HepG2 (cell line): ENCODE results near the gene HOXA7. TPM values are rescaled to one million over a fixed set of nuclear protein-coding genes. Genes with fewer than 3 reads are reported as not detected.

Source experiments
- E2F5 ChIP-seq: sonication (generic); formaldehyde crosslinking; conservative IDR thresholded peaks from 2 replicates; pipeline ENCODE4 v1.4.0; 2020; ENCODE audit warnings: missing genetic modification reagents
- FOXA1 ChIP-seq, 2 experiments: fragments of 450-650 bp in 1 of 2; sonication (generic) in 1 of 2; formaldehyde crosslinking in 1 of 2; IDR thresholded peaks; 2 replicates each; pipeline versions ENCODE4 v1.4.0 to v1.6.1; 2016 to 2020; ENCODE audit warnings: missing genetic modification reagents in 1 of 2
- GATAD2A ChIP-seq: IDR thresholded peaks from 2 replicates; pipeline ENCODE4 v1.6.1; 2016
- HNRNPUL1 ChIP-seq: fragments of 200-400 bp; formaldehyde crosslinking; IDR thresholded peaks from 2 replicates; pipeline ENCODE4 v1.6.1; 2017; ENCODE audit warnings: low read depth, mild to moderate bottlenecking, low read length, moderate library complexity
- KDM5B ChIP-seq: sonication (generic); formaldehyde crosslinking; IDR thresholded peaks from 2 replicates; pipeline ENCODE4 v1.4.0; 2020; ENCODE audit warnings: missing genetic modification reagents, mild to moderate bottlenecking, borderline replicate concordance
- NPAS2 ChIP-seq: sonication (generic); formaldehyde crosslinking; IDR thresholded peaks from 2 replicates; pipeline ENCODE4 v1.8.0; 2022; ENCODE audit warnings: mild to moderate bottlenecking, missing genetic modification reagents, borderline replicate concordance
- POLR2G ChIP-seq: fragments of 200-400 bp; formaldehyde crosslinking; IDR thresholded peaks from 2 replicates; pipeline ENCODE4 v1.6.1; 2018; ENCODE audit warnings: mild to moderate bottlenecking, low read depth, low read length, moderate library complexity
- SALL2 ChIP-seq: sonication (generic); formaldehyde crosslinking; IDR thresholded peaks from 2 replicates; pipeline ENCODE4 v1.8.1; 2023; ENCODE audit warnings: mild to moderate bottlenecking, missing genetic modification reagents, inconsistent platforms
- SAP130 ChIP-seq: IDR thresholded peaks from 2 replicates; pipeline ENCODE4 v1.6.1; 2016; ENCODE audit warnings: low read depth
- SIN3B ChIP-seq: fragments of 150-350 bp; IDR thresholded peaks from 2 replicates; pipeline ENCODE4 v1.6.1; 2014; ENCODE audit warnings: low read length
- SRSF9 ChIP-seq: fragments of 200-400 bp; formaldehyde crosslinking; IDR thresholded peaks from 2 replicates; pipeline ENCODE4 v1.6.1; 2018; ENCODE audit warnings: borderline replicate concordance, mild to moderate bottlenecking, low read depth, low read length; ENCODE audit not compliant: insufficient read depth, poor library complexity, severe bottlenecking
- ZFY ChIP-seq: sonication (generic); formaldehyde crosslinking; IDR thresholded peaks from 2 replicates; pipeline ENCODE4 v1.4.0; 2020; ENCODE audit warnings: missing genetic modification reagents
- ZMYM2 ChIP-seq: sonication (generic); formaldehyde crosslinking; IDR thresholded peaks from 2 replicates; pipeline ENCODE4 v1.8.0; 2022; ENCODE audit warnings: mild to moderate bottlenecking, missing genetic modification reagents
- ZNF333 ChIP-seq: sonication (generic); formaldehyde crosslinking; IDR thresholded peaks from 2 replicates; pipeline ENCODE4 v1.4.0; 2020; ENCODE audit warnings: mild to moderate bottlenecking, missing genetic modification reagents, borderline replicate concordance
- ZNF781 ChIP-seq: sonication (generic); formaldehyde crosslinking; IDR thresholded peaks from 2 replicates; pipeline ENCODE4 v1.5.1; 2020; ENCODE audit warnings: borderline replicate concordance, mild to moderate bottlenecking, missing genetic modification reagents; ENCODE audit errors: not compliant biosample characterization
- ZUFSP ChIP-seq: sonication (generic); formaldehyde crosslinking; IDR thresholded peaks from 2 replicates; pipeline ENCODE4 v1.9.0; 2021; ENCODE audit warnings: missing genetic modification reagents, mild to moderate bottlenecking, borderline replicate concordance
- polyA plus RNA-seq, 8 experiments: library from polyadenylated mRNA; depleted of rRNA in 3 of 8; stranded (reverse) in 7 of 8; unstranded in 1 of 8; fragments of >200 nt; fragmentation: Illumina TruSeq in 4 of 8; extraction: Trizol in 4 of 8; gene quantifications; 2 replicates each; pipeline versions ENCODE4 v1.2.1 to v1.2.3, GENCODE V29; 2011 to 2016; ENCODE audit warnings: low read depth in 4 of 8, missing spikeins in 1 of 8, mixed read lengths in 1 of 8; ENCODE audit not compliant: insufficient read depth in 1 of 8
- total RNA-seq, 5 experiments: library from RNA; depleted of rRNA; stranded (reverse); fragments of >200 nt; fragmentation: Illumina TruSeq; extraction: Trizol; gene quantifications; 2 replicates each; pipeline ENCODE4 v1.2.3, GENCODE V29; 2016; ENCODE audit warnings: low read depth in 1 of 5
- TF ChIP-seq, protein P1 (sequence below): IDR thresholded peaks from 2 replicates; pipeline ENCODE4 v1.6.1; 2012; ENCODE audit warnings: low read depth, low read length, improper control_type of control experiment
- TF ChIP-seq, protein P2 (sequence below), 2 experiments: sonication (generic) in 1 of 2; formaldehyde crosslinking in 1 of 2; IDR thresholded peaks; 2 replicates each; pipeline versions ENCODE4 v1.5.1 to v1.6.1; 2011 to 2020; ENCODE audit warnings: borderline replicate concordance in 1 of 2, low read depth in 1 of 2, low read length in 1 of 2, mild to moderate bottlenecking in 1 of 2, missing genetic modification reagents in 1 of 2, moderate library complexity in 1 of 2
- TF ChIP-seq, protein P3 (sequence below): conservative IDR thresholded peaks from 2 replicates; pipeline ENCODE4 v1.6.1; 2018; ENCODE audit warnings: missing genetic modification reagents
- TF ChIP-seq, protein P4 (sequence below): sonication (generic); formaldehyde crosslinking; IDR thresholded peaks from 2 replicates; pipeline ENCODE4 v1.8.0; 2022; ENCODE audit warnings: mild to moderate bottlenecking, missing genetic modification reagents

HOXA7 gene
- total and polyA plus RNA-seq, 2 of the 13 experiments (the other 11 are each of a cell fraction or from before 2014, with no cell fraction given) = 0.05 TPM; not detected in 1

DNA sequence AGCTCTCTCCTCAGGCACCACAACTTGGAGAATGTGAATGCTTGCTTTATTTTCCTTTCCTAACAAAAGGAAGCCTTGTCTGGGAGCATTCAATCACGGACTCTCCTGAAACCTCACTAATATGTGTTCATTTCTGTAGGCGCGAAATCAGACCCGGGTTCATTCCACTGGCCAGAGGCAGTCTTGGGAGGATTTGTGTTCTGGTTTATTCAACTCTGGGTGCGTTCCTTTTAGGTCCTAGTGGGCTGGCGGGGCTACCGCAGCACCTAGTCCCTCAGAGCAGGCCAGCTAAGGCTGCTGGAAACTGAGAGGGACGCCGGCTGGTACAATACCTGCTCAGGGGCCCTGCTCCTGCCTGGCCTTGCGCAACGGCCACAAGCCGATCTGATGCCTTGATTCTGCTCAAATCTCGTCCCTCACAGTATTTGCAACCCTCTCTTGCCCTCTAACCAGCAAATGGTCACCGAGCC, 33.4 kb downstream of the HOXA7 start (continued):
- TF ChIP-seq, protein P1, sequence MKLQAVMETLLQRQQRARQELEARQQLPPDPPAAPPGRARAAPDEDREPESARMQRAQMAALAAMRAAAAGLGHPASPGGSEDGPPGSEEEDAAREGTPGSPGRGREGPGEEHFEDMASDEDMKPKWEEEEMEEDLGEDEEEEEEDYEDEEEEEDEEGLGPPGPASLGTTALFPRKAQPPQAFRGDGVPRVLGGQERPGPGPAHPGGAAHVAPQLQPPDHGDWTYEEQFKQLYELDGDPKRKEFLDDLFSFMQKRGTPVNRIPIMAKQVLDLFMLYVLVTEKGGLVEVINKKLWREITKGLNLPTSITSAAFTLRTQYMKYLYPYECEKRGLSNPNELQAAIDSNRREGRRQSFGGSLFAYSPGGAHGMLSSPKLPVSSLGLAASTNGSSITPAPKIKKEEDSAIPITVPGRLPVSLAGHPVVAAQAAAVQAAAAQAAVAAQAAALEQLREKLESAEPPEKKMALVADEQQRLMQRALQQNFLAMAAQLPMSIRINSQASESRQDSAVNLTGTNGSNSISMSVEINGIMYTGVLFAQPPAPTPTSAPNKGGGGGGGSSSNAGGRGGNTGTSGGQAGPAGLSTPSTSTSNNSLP = no peak
- TF ChIP-seq ZNF781 (CRISPR knock-in tag) (no peak), ZMYM2 (CRISPR knock-in tag) (no peak), KDM5B (CRISPR knock-in tag) (no peak), E2F5 (CRISPR knock-in tag) (no peak), SRSF9 (no peak), SAP130 (CRISPR knock-in tag) (peak; percentile 46; the same call in 1 of the 2 replicates), ZNF333 (no peak), GATAD2A (CRISPR knock-in tag) (peak; percentile 31; the same call in 1 of the 2 replicates), POLR2G (no peak), NPAS2 (CRISPR knock-in tag) (no peak), SIN3B (no peak), FOXA1 (IDR thresholded peaks at IDR 0.05) (no peak), FOXA1 (CRISPR knock-in tag; IDR thresholded peaks at IDR 0.05) (no peak), HNRNPUL1 (no peak), ZFY (CRISPR knock-in tag) (0 out of 2 replicates have a peak, but pooled peaks have one; percentile 32), SALL2 (CRISPR knock-in tag) (0 out of 2 replicates have a peak, but pooled peaks have one; percentile 16), ZUFSP (CRISPR knock-in tag) (no peak)
- TF ChIP-seq, protein P2, sequence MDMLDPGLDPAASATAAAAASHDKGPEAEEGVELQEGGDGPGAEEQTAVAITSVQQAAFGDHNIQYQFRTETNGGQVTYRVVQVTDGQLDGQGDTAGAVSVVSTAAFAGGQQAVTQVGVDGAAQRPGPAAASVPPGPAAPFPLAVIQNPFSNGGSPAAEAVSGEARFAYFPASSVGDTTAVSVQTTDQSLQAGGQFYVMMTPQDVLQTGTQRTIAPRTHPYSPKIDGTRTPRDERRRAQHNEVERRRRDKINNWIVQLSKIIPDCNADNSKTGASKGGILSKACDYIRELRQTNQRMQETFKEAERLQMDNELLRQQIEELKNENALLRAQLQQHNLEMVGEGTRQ (IDR thresholded peaks at IDR 0.05; ENCODE audit: low read depth, low read length) = no peak
- TF ChIP-seq, protein P2 (CRISPR knock-in tag; IDR thresholded peaks at IDR 0.05; ENCODE audit: borderline replicate concordance) = no peak
- TF ChIP-seq, protein P3, sequence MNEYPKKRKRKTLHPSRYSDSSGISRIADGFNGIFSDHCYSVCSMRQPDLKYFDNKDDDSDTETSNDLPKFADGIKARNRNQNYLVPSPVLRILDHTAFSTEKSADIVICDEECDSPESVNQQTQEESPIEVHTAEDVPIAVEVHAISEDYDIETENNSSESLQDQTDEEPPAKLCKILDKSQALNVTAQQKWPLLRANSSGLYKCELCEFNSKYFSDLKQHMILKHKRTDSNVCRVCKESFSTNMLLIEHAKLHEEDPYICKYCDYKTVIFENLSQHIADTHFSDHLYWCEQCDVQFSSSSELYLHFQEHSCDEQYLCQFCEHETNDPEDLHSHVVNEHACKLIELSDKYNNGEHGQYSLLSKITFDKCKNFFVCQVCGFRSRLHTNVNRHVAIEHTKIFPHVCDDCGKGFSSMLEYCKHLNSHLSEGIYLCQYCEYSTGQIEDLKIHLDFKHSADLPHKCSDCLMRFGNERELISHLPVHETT = no peak
- TF ChIP-seq, protein P4, sequence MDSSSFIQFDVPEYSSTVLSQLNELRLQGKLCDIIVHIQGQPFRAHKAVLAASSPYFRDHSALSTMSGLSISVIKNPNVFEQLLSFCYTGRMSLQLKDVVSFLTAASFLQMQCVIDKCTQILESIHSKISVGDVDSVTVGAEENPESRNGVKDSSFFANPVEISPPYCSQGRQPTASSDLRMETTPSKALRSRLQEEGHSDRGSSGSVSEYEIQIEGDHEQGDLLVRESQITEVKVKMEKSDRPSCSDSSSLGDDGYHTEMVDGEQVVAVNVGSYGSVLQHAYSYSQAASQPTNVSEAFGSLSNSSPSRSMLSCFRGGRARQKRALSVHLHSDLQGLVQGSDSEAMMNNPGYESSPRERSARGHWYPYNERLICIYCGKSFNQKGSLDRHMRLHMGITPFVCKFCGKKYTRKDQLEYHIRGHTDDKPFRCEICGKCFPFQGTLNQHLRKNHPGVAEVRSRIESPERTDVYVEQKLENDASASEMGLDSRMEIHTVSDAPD (CRISPR knock-in tag) = no peak
